Loucy (cell line): Measurements from ENCODE around the gene ADAMTS15.

Source experiments
- H2AFZ ChIP-seq: fragments of 200-600 bp; sonication (generic); 2 replicates; pipeline ENCODE4 v1.6.0; 2016; ENCODE audit warnings: antibody characterized with exemption, mild to moderate bottlenecking, low read length, moderate library complexity
- H3F3A ChIP-seq: fragments of 200-600 bp; 2 replicates; pipeline ENCODE4 v1.6.0; 2016; ENCODE audit warnings: antibody characterized with exemption, low read depth, mild to moderate bottlenecking
- H3K27me3 ChIP-seq: fragments of 200-600 bp; sonication (generic); 2 replicates; pipeline ENCODE4 v1.6.1; 2014; ENCODE audit warnings: low read length, mild to moderate bottlenecking; ENCODE audit not compliant: insufficient read depth, poor library complexity, severe bottlenecking
- H3K36me3 ChIP-seq: fragments of 200-600 bp; sonication (generic); 2 replicates; pipeline ENCODE4 v1.6.1; 2016; ENCODE audit warnings: low read length; ENCODE audit not compliant: insufficient read depth
- H3K4me1 ChIP-seq: fragments of 200-600 bp; sonication (generic); 2 replicates; pipeline ENCODE4 v1.5.1; 2014; ENCODE audit warnings: low read length, mild to moderate bottlenecking; ENCODE audit not compliant: insufficient read depth, poor library complexity, severe bottlenecking
- H3K4me2 ChIP-seq: fragments of 200-600 bp; sonication (generic); 2 replicates; pipeline ENCODE4 v1.6.0; 2014; ENCODE audit warnings: antibody characterized with exemption, low read length, low read depth, mild to moderate bottlenecking; ENCODE audit not compliant: poor library complexity, severe bottlenecking
- H3K4me3 ChIP-seq: fragments of 200-600 bp; sonication (generic); 2 replicates; pipeline ENCODE4 v1.5.1; 2014; ENCODE audit warnings: low read length, mild to moderate bottlenecking, mixed read lengths; ENCODE audit not compliant: poor library complexity, severe bottlenecking
- H3K79me2 ChIP-seq: fragments of 200-600 bp; sonication (generic); 2 replicates; pipeline ENCODE4 v1.6.1; 2014; ENCODE audit warnings: low read length; ENCODE audit not compliant: insufficient read depth
- H3K9ac ChIP-seq: fragments of 200-600 bp; sonication (generic); 2 replicates; pipeline ENCODE4 v1.6.0; 2014; ENCODE audit warnings: mild to moderate bottlenecking, low read depth, low read length, moderate library complexity; ENCODE audit not compliant: poor library complexity, severe bottlenecking
- H3K9me2 ChIP-seq: fragments of 200-600 bp; sonication (generic); replicated peaks from 2 replicates; pipeline ENCODE4 v1.6.1; 2016; ENCODE audit warnings: low read depth, low read length, mixed read lengths
- H3K9me3 ChIP-seq: fragments of 200-600 bp; sonication (generic); 2 replicates; pipeline ENCODE4 v1.6.1; 2014; ENCODE audit warnings: mild to moderate bottlenecking, antibody characterized with exemption, low read length, low read depth; ENCODE audit not compliant: insufficient read depth
- H4K20me1 ChIP-seq: fragments of 200-600 bp; sonication (generic); 2 replicates; pipeline ENCODE4 v1.6.0; 2014; ENCODE audit warnings: antibody characterized with exemption, low read length, mild to moderate bottlenecking; ENCODE audit not compliant: insufficient read depth, poor library complexity, severe bottlenecking
- EZH2phosphoT487 ChIP-seq: fragments of 200-600 bp; IDR thresholded peaks from 2 replicates; pipeline ENCODE4 v1.6.1; 2018; ENCODE audit warnings: antibody characterized with exemption, mild to moderate bottlenecking, moderate library complexity, borderline replicate concordance
- TF ChIP-seq, protein P1 (sequence below): fragments of 200-600 bp; sonication (generic); conservative IDR thresholded peaks from 2 replicates; pipeline ENCODE4 v1.5.1; 2014; ENCODE audit warnings: mild to moderate bottlenecking, antibody characterized with exemption, low read length

The ADAMTS15 gene

DNA sequence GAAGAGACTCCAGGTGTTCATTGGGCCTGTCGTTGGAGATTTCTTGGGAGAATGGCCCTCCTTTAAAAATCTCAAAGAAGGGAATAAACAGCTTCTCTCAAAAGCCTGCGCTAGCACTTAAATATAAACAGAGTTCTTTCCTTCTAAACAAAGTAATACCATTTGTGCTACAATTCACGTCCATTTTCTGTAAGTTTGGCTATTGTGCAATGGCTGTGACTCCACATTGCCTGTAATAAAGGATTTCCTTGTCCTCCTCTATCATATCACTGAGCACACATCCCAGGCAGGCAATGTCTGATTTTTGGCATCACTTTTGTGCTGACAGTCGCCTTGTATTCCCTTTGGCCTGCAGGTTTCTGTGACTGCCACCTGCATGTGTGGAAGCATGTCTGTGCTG is 15.1 kb upstream of the ADAMTS15 start:
- no peak for TF ChIP-seq EZH2phosphoT487
- TF ChIP-seq, protein P1, sequence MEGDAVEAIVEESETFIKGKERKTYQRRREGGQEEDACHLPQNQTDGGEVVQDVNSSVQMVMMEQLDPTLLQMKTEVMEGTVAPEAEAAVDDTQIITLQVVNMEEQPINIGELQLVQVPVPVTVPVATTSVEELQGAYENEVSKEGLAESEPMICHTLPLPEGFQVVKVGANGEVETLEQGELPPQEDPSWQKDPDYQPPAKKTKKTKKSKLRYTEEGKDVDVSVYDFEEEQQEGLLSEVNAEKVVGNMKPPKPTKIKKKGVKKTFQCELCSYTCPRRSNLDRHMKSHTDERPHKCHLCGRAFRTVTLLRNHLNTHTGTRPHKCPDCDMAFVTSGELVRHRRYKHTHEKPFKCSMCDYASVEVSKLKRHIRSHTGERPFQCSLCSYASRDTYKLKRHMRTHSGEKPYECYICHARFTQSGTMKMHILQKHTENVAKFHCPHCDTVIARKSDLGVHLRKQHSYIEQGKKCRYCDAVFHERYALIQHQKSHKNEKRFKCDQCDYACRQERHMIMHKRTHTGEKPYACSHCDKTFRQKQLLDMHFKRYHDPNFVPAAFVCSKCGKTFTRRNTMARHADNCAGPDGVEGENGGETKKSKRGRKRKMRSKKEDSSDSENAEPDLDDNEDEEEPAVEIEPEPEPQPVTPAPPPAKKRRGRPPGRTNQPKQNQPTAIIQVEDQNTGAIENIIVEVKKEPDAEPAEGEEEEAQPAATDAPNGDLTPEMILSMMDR: no peak
- Histone ChIP-seq H3K36me3 (no peaks in the 10 kb centered on the region), H2AFZ (no peak overlapping the region), H4K20me1 (no peaks in the 10 kb centered on the region), H3K9me2 (no peaks in the 10 kb centered on the region), H3F3A (no peaks in the 10 kb centered on the region), H3K9me3 (no peaks in the 10 kb centered on the region), H3K9ac (no peak overlapping the region), H3K4me2 (no peak overlapping the region), H3K4me1 (peaks cover 20% of the 10 kb centered on the region), H3K4me3 (no peak overlapping the region), H3K27me3 (peaks cover 5% of the 10 kb centered on the region), H3K79me2 (no peaks in the 10 kb centered on the region)

DNA sequence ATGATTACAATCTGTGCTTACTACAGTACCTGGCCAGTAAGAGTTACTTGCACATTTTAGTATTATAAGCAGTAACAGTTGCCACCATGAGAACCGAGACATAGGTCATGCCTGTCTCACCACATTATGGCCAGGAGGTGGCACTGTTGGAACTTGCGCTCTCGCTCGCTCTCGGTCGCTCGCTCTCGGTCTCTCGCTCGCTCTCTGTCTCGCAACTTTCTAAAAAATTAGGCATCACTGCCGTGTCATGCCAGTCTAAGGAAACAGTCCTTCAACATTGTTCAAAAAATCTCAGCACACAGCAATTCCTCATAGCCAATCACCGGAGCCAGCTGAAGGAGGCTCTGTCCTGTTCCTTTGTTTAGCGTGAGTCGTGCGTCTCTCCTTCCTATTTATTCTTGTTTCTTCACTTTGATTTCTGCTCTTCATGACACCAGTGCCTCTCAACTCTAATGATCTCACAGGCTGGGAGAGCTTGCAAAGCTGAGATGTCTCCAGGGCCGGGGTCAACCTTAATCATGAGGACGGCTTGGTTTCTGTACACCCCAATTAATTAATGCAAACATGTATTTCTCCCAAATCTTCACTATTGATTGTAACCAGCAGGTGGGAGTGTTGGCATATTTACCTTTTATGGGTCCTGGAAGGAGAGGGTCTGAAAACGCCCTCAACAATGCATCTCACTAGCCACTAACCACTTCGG is 13.8 kb upstream of the ADAMTS15 start:
- no peaks in the 10 kb centered on the region for H3K27me3 ChIP-seq
- H3K4me2 ChIP-seq: peak overlapping the region; percentile 88
- H3K36me3 ChIP-seq: no peaks in the 10 kb centered on the region
- peak overlapping the region; percentile 81 for H3K4me3 ChIP-seq
- peak overlapping the region; percentile 99 for H2AFZ ChIP-seq
- H3K79me2 ChIP-seq: no peaks in the 10 kb centered on the region
- no peaks in the 10 kb centered on the region for H4K20me1 ChIP-seq
- no peaks in the 10 kb centered on the region for H3K9me2 ChIP-seq
- peaks cover 32% of the 10 kb centered on the region for H3K4me1 ChIP-seq
- no peak for TF ChIP-seq EZH2phosphoT487
- TF ChIP-seq, protein P1: peak; percentile 81
- no peaks in the 10 kb centered on the region for H3K9me3 ChIP-seq
- no peaks in the 10 kb centered on the region for H3F3A ChIP-seq
- H3K9ac ChIP-seq: peak overlapping the region; percentile 48

DNA sequence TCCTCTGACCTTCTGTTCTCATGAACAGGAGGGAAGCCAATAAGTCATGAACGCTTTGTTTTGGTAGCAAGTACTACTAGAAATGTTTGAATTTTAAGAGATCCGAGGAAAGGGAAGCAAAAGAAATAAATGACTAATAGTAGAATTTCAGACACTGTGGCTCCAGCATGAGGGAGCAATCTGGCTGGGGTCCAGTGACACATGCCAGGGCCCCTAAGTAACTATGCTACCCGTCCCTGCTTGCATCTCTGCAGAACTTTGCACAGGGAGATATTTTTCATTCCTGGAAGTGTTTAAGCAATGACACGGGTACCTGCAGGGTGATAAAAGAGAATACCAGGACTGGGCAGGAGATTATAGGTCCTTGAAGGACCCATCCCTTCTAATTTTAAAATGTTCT is 12.8 kb upstream of the ADAMTS15 start:
- Histone ChIP-seq H3K36me3 (no peaks in the 10 kb centered on the region), H3K9me2 (no peaks in the 10 kb centered on the region), H3K9ac (no peak overlapping the region), H3K27me3 (no peaks in the 10 kb centered on the region), H3K79me2 (no peaks in the 10 kb centered on the region), H4K20me1 (no peaks in the 10 kb centered on the region), H2AFZ (peak overlapping the region; percentile 99; the same call in 1 of the 2 replicates), H3K4me1 (peaks cover 37% of the 10 kb centered on the region), H3K4me3 (no peak overlapping the region), H3F3A (no peaks in the 10 kb centered on the region), H3K9me3 (no peaks in the 10 kb centered on the region; the same call in 1 of the 2 replicates), H3K4me2 (no peak overlapping the region)
- TF ChIP-seq EZH2phosphoT487: no peak
- TF ChIP-seq, protein P1: no peak
